Measurements from ENCODE around the gene NELFB. TPM values are rescaled to one million over a fixed set of nuclear protein-coding genes. Genes with fewer than 3 reads are reported as not detected.

Gene NELFB
- total RNA-seq, 2 experiments from 2014 or later, result 62.6 to 74.8 TPM

DNA sequence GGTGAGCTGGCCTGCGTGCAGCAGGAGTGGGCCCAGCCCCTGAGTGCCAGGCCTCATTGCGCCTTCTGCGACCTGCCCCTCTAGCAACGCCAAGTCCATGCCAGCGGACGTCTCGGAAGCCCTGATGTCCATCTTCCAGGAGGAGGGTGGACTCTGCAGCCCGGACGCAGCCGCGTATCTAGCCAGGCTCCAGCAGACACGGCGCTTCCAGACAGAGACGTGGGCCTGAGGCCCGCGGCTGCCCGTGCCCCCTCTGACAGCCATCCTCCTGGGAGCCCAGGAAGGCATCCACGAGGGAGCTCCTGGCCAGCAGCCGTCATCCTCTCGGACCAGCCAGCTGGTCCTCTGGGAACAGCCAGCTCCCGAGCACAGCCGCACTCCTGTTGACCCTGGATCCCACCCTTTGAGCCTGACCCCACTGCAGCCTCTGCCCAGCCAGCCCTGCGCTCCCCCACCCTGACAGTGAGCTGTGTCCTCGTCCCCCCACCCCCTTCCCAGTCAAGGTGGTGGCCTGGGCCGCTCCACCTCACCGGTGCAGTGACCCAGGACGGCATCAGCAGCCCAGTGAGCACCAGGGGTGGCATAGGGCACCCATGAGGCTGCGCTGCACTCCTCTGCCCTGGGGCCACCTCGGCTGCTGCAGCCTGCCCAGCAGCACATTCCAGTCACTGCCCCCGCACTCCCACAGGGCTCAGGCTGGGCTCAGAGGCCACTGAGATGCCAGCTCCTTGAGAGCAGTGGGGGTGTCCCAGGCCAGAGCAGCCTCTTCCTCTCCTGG is 38.8 kb upstream of the NELFB start:
- H3K9me2 ChIP-seq (ENCODE audit: insufficient read depth, low read length), result no peaks in the 10 kb centered on the region
- POLR2A ChIA-PET, result interaction anchor here (0.9 kb wide), 1 partner anchor 12 kb away, joined by 4 read pairs; no protein-coding TSS in a partner anchor

DNA sequence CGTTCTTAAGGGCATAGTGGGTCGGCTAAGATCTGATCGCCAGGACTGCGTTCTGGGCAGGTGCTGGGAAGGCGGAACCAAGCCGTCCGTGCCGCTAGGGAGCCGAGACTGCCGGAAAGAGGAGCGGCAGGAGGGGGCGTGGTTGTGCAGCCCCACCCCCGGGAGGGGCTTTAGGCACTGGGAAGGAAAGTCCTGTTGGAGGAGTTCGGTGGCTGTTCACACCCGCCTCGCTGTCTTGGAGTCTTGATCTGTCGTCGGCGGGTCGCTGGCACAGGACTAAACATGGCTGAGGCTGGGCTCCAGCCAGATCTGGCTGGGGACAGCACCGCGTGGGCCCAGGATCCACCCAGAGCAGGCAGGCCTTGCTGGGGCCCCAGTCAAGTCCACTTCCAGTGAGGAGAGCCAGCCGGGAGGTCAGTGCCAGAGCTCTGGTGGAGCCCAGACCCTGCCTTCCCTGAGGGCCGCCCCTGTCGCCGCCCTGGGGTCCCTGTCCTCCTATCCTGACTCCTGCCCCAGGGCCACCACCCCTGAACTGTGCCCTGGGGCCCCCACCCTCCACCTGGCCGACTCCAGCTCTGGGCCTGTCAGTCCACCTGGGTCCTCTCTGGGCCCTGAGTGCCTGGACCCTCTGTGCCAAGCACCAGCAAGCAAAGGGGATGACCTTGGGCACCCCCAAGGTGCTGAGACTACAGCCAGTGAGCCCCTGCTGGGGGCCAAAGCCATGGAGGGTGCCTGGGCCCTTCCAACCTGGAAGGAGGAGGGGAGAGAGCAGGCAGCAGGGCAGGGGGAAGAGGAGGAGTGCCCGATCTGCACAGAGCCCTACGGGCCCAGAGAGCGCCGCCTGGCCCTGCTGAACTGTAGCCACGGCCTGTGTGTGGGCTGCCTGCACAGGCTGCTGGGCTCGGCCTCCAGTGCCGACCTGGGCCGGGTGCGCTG is 37.6 kb upstream of the NELFB start:
- Histone ChIP-seq H3K27ac (ENCODE audit: low read depth, low read length, poor library complexity, severe bottlenecking) (no peak overlapping the region), H3K9me2 (ENCODE audit: insufficient read depth, low read length) (no peaks in the 10 kb centered on the region), H4K20me1 (ENCODE audit: insufficient read depth, low read length) (no peaks in the 10 kb centered on the region), H3K4me1 (ENCODE audit: insufficient read depth, low read length, poor library complexity, severe bottlenecking) (peaks cover 8% of the 10 kb centered on the region), H3K4me2 (ENCODE audit: low read length) (no peak overlapping the region), H3K79me2 (ENCODE audit: insufficient read depth, low read depth, low read length) (no peaks in the 10 kb centered on the region), H2AFZ (ENCODE audit: low read length) (no peak overlapping the region), H3K9me3 (ENCODE audit: low read length) (no peaks in the 10 kb centered on the region), H3K36me3 (ENCODE audit: insufficient read depth, low read length) (peaks cover 49% of the 10 kb centered on the region; the same call in 1 of the 2 replicates), H3K4me3 (ENCODE audit: low read depth, low read length, poor library complexity, severe bottlenecking) (no peak overlapping the region)
- TF ChIP-seq, protein P1, sequence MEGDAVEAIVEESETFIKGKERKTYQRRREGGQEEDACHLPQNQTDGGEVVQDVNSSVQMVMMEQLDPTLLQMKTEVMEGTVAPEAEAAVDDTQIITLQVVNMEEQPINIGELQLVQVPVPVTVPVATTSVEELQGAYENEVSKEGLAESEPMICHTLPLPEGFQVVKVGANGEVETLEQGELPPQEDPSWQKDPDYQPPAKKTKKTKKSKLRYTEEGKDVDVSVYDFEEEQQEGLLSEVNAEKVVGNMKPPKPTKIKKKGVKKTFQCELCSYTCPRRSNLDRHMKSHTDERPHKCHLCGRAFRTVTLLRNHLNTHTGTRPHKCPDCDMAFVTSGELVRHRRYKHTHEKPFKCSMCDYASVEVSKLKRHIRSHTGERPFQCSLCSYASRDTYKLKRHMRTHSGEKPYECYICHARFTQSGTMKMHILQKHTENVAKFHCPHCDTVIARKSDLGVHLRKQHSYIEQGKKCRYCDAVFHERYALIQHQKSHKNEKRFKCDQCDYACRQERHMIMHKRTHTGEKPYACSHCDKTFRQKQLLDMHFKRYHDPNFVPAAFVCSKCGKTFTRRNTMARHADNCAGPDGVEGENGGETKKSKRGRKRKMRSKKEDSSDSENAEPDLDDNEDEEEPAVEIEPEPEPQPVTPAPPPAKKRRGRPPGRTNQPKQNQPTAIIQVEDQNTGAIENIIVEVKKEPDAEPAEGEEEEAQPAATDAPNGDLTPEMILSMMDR (conservative IDR thresholded peaks at IDR 0.05; ENCODE audit: low read length), result no peak
- TF ChIP-seq EZH2phosphoT487 (IDR thresholded peaks at IDR 0.05; ENCODE audit: borderline replicate concordance, low read depth, low read length), result no peak
- ChIA-PET CTCF (ENCODE audit: unreplicated experiment) (no interaction called here), POLR2A (no interaction called here)
- intact Hi-C loops (cut with micrococcal nuclease; ENCODE audit: unreplicated experiment), result no loop called here
- BruUV-seq (replicated peaks), result no TSS peak
- no peak for DNase-seq (ENCODE audit: low spot score)

More for the DNA sequence above, 38.8 kb upstream of the NELFB start:
- BruUV-seq (replicated peaks), result no TSS peak
- DNase-seq (ENCODE audit: low spot score), result no peak
- Histone ChIP-seq H3K36me3 (ENCODE audit: insufficient read depth, low read length) (peaks cover 51% of the 10 kb centered on the region; the same call in 1 of the 2 replicates), H3K4me1 (ENCODE audit: insufficient read depth, low read length, poor library complexity, severe bottlenecking) (no peaks in the 10 kb centered on the region), H3K4me2 (ENCODE audit: low read length) (no peak overlapping the region), H2AFZ (ENCODE audit: low read length) (no peak overlapping the region), H3K9me3 (ENCODE audit: low read length) (no peaks in the 10 kb centered on the region), H4K20me1 (ENCODE audit: insufficient read depth, low read length) (no peaks in the 10 kb centered on the region), H3K4me3 (ENCODE audit: low read depth, low read length, poor library complexity, severe bottlenecking) (no peak overlapping the region), H3K27ac (ENCODE audit: low read depth, low read length, poor library complexity, severe bottlenecking) (no peak overlapping the region), H3K79me2 (ENCODE audit: insufficient read depth, low read depth, low read length) (no peaks in the 10 kb centered on the region)
- CTCF ChIA-PET (ENCODE audit: unreplicated experiment), result no interaction called here
- TF ChIP-seq EZH2phosphoT487 (IDR thresholded peaks at IDR 0.05; ENCODE audit: borderline replicate concordance, low read depth, low read length), result no peak
- TF ChIP-seq, protein P1 (conservative IDR thresholded peaks at IDR 0.05; ENCODE audit: low read length), result no peak
- intact Hi-C loops (cut with micrococcal nuclease; ENCODE audit: unreplicated experiment), result no loop called here
